H1 (cell line): Measurements from ENCODE around the gene EED.

Experiments used
- KDM1A ChIP-seq: fragments of 200-600, 300-600 bp; sonication (generic); IDR thresholded peaks from 2 replicates; pipeline ENCODE4 v1.7.1; 2016; ENCODE audit warnings: mild to moderate bottlenecking, low read length, borderline replicate concordance
- RAD21 ChIP-seq, 2 experiments: IDR thresholded peaks in 1 of 2; conservative IDR thresholded peaks in 1 of 2; 2 replicates each; pipeline ENCODE4 v1.6.1; 2011; ENCODE audit warnings: low read depth in 2 of 2, low read length in 2 of 2, improper control_type of control experiment in 1 of 2, inconsistent platforms in 1 of 2, mild to moderate bottlenecking in 1 of 2, moderate library complexity in 1 of 2
- SIN3A ChIP-seq, 2 experiments: IDR thresholded peaks in 1 of 2; conservative IDR thresholded peaks in 1 of 2; 2 replicates each; pipeline ENCODE4 v1.6.1; 2011 to 2012; ENCODE audit warnings: low read length in 2 of 2, improper control_type of control experiment in 1 of 2, low read depth in 1 of 2, mild to moderate bottlenecking in 1 of 2
- YY1 ChIP-seq: IDR thresholded peaks from 2 replicates; pipeline ENCODE4 v1.6.1; 2011; ENCODE audit warnings: low read depth, mild to moderate bottlenecking, low read length

GRCh38 chr11:86207413-86207812, 37.1 kb upstream of the EED start:
- TF ChIP-seq SIN3A (conservative IDR thresholded peaks at IDR 0.05 in 1 of 2, IDR thresholded peaks at IDR 0.05 in 1 of 2; ENCODE audit: low read depth in 1 of 2, low read length in 2 of 2): no peak
- no peak for TF ChIP-seq KDM1A
- no peak for TF ChIP-seq RAD21 (IDR thresholded peaks at IDR 0.05 in 1 of 2, conservative IDR thresholded peaks at IDR 0.05 in 1 of 2; ENCODE audit: low read depth in 2 of 2, low read length in 2 of 2)
- no peak for TF ChIP-seq YY1
